Measurements from ENCODE around the gene STAP1.

DNA sequence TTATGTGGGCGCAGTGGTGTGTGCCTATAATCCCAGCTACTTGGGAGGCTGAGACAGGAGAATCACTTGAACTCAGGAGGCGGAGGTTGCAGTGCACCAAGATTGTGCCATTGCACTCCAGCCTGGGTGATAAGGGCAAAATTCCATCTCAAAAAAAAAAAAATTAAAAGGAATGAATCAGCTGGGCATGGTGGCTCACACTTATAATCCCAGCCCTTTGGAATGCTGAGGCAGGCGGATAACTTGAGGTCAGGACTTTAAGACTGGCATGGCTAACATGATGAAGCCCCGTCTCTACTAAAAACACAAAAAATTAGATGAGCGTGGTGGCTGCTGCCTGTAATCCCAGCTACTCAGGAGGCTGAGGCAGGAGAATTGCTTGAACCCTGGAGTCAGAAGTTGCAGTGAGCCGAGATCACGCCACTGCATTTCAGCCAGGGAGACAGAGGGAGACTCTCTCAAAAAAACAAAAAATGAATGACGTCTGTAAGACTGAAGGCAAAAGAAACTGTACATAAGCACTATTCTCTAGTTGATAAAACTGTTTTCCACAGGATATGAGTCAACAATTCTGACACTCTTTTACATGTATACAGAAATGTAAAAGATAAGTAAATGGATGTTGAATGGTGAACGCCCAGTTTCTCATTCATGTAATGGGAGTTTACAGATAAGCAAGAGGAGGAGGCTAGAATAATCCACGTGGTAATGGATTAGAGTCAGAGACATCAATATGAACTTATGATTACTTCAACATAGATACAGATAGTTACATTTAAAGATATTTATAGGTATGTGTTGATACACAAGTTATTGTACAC lies 35.5 kb upstream of the STAP1 start:
- TF ChIP-seq EP300 (IDR thresholded peaks at IDR 0.05; ENCODE audit: borderline replicate concordance), result no peak
- no peak for TF ChIP-seq MAX (IDR thresholded peaks at IDR 0.05)
- no peak for TF ChIP-seq FOXM1 (IDR thresholded peaks at IDR 0.05; ENCODE audit: borderline replicate concordance, low read depth)

All from Ishikawa (cell line).